HCT116 (cell line): Measurements from ENCODE around the gene ADAM8.

Source experiments
- ELF1 ChIP-seq: IDR thresholded peaks from 2 replicates; pipeline ENCODE4 v1.6.1; 2012; ENCODE audit warnings: low read depth, borderline replicate concordance
- EZH2 ChIP-seq: fragments of 200-600 bp; sonication (generic); IDR thresholded peaks from 2 replicates; pipeline ENCODE4 v1.6.1; 2017; ENCODE audit warnings: antibody characterized with exemption, mixed run types
- RAD21 ChIP-seq: IDR thresholded peaks from 2 replicates; pipeline ENCODE4 v1.6.1; 2012; ENCODE audit warnings: low read depth, mild to moderate bottlenecking
- ZNF274 ChIP-seq: fragments of 200-500 bp; sonication (Bioruptor generic); IDR thresholded peaks from 2 replicates; pipeline ENCODE4 v1.6.1; 2014; ENCODE audit warnings: mild to moderate bottlenecking, low read depth, low read length, inconsistent platforms
- TF ChIP-seq, protein P1 (sequence below), 3 experiments: fragments of 200-600 bp in 1 of 3; sonication (generic) in 1 of 3; IDR thresholded peaks in 2 of 3; conservative IDR thresholded peaks in 1 of 3; 2 replicates each; pipeline ENCODE4 v1.5.1; 2012 to 2017; ENCODE audit warnings: low read depth in 2 of 3, low read length in 2 of 3, antibody characterized with exemption in 1 of 3, borderline replicate concordance in 1 of 3, control low read depth in 1 of 3, mild to moderate bottlenecking in 1 of 3, mixed read lengths in 1 of 3, mixed run types in 1 of 3, moderate library complexity in 1 of 3; ENCODE audit not compliant: insufficient read depth in 1 of 3

DNA sequence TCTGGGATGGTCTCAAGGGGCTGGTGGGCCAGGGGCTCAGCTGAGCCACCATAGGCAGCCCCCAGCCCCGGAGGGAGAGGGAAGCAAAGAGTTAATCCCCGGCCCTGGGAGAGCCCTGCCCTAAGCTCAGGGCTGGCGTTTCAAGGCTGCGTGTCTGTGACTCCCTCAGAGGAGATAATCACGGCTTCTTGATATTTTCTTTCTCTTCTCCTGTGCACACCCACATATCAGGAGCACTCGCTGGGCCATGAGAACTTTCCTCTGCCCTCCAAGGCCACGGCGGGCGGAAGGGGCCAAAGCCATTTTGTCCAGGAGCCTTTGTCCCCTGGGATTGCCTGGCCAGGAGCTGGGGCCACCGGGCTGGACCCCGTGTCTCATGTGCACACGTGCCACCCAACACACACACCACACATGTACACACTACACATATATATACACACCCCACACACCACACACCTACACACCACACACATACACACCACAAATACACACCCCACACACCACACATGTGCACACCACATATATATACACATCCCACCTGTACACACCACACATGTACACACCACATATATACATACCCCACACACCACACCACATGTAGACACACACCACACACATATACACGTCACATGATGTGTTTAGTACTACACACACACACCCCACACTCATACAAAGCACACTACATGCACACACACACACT is 22.1 kb downstream of the ADAM8 start:
- TF ChIP-seq, protein P1, sequence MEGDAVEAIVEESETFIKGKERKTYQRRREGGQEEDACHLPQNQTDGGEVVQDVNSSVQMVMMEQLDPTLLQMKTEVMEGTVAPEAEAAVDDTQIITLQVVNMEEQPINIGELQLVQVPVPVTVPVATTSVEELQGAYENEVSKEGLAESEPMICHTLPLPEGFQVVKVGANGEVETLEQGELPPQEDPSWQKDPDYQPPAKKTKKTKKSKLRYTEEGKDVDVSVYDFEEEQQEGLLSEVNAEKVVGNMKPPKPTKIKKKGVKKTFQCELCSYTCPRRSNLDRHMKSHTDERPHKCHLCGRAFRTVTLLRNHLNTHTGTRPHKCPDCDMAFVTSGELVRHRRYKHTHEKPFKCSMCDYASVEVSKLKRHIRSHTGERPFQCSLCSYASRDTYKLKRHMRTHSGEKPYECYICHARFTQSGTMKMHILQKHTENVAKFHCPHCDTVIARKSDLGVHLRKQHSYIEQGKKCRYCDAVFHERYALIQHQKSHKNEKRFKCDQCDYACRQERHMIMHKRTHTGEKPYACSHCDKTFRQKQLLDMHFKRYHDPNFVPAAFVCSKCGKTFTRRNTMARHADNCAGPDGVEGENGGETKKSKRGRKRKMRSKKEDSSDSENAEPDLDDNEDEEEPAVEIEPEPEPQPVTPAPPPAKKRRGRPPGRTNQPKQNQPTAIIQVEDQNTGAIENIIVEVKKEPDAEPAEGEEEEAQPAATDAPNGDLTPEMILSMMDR (IDR thresholded peaks at IDR 0.05 in 2 of 3, conservative IDR thresholded peaks at IDR 0.05 in 1 of 3; ENCODE audit: borderline replicate concordance in 1 of 3, insufficient read depth in 1 of 3, low read depth in 2 of 3, low read length in 2 of 3): no peak
- TF ChIP-seq RAD21: no peak
- no peak for TF ChIP-seq EZH2
- no peak for TF ChIP-seq ZNF274
- no peak for TF ChIP-seq ELF1
